ENCODE data around the gene DICER1.
"Not testable (repeated sequence)": the region's sequence is repeated elsewhere in the genome, so short reads cannot be mapped to it uniquely, and the experiment has no call there.

DICER1 gene

DNA sequence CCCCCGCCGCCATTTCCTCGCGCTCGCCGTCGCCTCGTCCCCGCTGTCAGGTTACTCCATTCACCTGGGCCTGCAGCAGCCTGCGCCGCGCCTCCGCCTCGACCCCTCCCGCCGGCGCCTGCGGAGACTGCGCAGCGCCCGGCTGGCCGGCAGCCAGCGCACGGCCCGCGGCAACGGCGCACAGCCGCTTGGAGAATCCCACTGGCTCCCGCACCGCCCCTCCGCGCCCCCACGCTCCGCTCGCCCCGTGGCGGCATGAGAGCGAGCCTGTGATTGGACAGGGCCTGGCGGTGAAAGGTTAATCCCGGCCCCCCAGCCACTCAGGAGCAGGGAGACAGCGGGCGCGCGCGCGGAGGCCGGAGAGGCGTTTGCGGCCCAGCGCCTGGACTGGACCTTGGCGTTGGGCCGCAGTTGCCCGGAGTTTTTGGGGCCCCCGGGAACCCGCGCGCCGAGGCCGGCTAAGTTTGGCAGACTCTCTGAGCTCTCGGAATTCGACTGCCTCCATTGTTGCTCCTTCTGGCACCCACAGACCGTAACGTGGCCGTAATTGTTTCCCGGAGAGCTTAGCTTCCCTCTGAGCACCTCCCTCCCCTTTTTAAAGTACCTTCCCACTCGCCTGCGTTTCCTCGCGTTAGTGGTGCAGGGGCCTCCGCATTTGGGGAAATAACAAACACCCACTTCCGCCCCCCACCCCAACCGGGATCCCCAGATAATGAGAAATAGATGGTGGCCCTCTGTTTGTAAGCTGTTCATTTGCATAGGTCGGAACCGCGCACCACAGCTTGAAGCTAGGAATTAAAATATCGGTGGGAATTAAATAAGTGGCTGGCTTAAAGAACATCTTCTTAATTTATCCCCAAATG, at the start of gene DICER1:
Gene DICER1 (minus strand): TSS at position 203 of the 863 bp plus-strand sequence. CDS start 24,071 bp downstream, outside the sequence.
- TF ChIP-seq, protein P1, sequence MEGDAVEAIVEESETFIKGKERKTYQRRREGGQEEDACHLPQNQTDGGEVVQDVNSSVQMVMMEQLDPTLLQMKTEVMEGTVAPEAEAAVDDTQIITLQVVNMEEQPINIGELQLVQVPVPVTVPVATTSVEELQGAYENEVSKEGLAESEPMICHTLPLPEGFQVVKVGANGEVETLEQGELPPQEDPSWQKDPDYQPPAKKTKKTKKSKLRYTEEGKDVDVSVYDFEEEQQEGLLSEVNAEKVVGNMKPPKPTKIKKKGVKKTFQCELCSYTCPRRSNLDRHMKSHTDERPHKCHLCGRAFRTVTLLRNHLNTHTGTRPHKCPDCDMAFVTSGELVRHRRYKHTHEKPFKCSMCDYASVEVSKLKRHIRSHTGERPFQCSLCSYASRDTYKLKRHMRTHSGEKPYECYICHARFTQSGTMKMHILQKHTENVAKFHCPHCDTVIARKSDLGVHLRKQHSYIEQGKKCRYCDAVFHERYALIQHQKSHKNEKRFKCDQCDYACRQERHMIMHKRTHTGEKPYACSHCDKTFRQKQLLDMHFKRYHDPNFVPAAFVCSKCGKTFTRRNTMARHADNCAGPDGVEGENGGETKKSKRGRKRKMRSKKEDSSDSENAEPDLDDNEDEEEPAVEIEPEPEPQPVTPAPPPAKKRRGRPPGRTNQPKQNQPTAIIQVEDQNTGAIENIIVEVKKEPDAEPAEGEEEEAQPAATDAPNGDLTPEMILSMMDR (IDR thresholded peaks at IDR 0.05; ENCODE audit: borderline replicate concordance, insufficient read depth, low read depth, low read length): no peak
- peak within 1 kb of the TSS; percentile 92 for H3K4me3 ChIP-seq (ENCODE audit: low read depth, low read length)

DNA sequence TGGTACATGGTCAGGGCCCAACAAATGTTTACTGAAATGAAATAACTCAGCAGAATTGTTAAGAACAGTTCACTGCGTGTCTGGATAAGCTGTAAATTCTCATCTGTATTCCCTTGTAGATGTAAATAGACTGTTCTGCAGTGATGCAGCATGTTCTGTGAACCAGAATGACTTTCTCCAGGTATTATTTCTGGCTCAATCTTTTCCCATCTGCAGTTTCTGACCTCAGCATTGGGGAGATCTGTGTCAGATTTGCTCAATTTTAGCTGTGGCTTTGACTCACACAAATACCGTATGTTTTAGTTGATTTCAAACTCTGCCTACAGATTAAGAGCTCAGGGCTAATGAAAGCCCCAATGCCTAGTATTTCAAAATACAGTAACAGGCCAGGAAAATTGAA, 49.2 kb upstream of the DICER1 start:
- H3K4me3 ChIP-seq (ENCODE audit: low read depth, low read length): no peak overlapping the region
- TF ChIP-seq, protein P1 (IDR thresholded peaks at IDR 0.05; ENCODE audit: borderline replicate concordance, insufficient read depth, low read depth, low read length): no peak

DNA sequence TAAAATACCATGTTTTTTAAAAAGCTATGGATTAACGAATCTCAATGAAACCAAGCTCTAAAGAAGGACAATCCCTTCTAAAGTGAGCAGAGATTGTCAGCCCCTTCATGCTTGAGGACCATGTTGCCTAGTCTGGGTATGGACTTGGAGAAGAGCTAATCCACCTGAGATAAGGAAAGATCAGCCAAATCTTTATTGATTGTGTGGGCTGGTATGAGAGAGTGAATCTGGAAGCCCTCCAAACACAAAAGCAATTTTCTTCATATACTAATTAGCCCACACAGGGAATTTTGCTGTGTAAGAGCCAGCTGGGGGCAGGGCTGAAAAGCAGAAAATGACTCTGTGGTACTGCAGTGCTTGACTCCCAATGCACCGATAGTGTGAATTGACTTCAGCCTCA, 47.4 kb upstream of the DICER1 start:
- TF ChIP-seq, protein P1 (IDR thresholded peaks at IDR 0.05; ENCODE audit: borderline replicate concordance, insufficient read depth, low read depth, low read length): no peak
- H3K4me3 ChIP-seq (ENCODE audit: low read depth, low read length): no peak overlapping the region

DNA sequence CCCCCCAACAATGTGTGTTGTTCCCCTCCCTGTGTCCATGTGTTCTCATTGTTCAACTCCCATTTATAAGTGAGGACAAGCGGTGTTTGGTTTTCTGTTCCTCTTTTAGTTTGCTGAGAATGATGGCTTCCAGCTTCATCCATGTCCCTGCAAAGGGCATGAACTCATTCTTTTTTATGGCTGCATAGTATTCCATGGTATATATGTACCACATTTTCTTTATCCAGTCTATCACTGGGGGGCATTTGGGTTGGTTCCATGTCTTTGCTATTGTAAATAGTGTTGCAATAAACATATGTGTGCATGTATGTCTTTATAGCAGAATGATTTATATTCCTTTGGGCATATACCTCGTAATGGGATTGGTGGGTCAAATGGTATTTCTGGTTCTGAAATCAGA, 44.4 kb upstream of the DICER1 start:
- not testable (repeated sequence) for H3K4me3 ChIP-seq (ENCODE audit: low read depth, low read length)

- TF ChIP-seq, protein P1 (IDR thresholded peaks at IDR 0.05; ENCODE audit: borderline replicate concordance, insufficient read depth, low read depth, low read length): no peak
- H3K4me3 ChIP-seq (ENCODE audit: low read depth, low read length): no peak overlapping the region
These were observed 43.1 kb upstream of the DICER1 start for GRCh38 chr14:95200404-95200803.

DNA sequence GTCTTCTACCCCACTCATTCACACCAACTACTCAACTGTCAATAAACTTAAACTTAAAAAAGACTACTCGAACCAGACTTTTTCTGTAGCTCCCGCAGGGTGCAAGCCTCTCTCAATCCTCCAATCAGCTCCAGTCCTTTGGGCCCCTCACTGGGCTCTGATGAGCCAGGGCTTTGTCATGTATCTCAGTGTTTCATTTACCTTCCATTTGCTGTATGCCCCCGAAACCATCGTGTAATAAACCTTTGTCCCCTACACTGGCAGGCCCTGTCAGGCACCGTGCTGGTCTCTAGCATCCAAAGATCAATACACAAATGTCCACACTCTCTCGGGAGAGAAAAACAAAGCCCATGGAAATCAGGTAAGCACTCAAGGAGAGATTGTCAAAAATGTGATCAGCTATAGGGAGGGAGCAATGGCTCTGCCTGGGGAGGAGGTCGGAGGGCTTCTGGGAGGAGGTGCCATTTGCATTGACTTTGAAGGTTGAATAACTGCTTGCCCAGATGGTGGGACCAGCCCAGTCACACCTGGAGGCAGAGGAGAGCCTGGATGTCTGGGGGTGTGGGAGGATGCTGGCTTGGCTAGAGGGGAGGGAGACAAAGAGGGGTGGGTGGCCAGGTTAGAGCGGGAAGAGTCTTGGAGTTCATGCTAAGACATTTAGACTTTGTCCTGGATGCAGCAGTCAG, 42.1 kb upstream of the DICER1 start:
- TF ChIP-seq, protein P1 (IDR thresholded peaks at IDR 0.05; ENCODE audit: borderline replicate concordance, insufficient read depth, low read depth, low read length): no peak

GRCh38 chr14:95198320-95198719, 41.0 kb upstream of the DICER1 start:
- no peak overlapping the region for H3K4me3 ChIP-seq (ENCODE audit: low read depth, low read length)
- TF ChIP-seq, protein P1 (IDR thresholded peaks at IDR 0.05; ENCODE audit: borderline replicate concordance, insufficient read depth, low read depth, low read length): no peak

More for the DNA sequence above, 42.1 kb upstream of the DICER1 start:
- H3K4me3 ChIP-seq (ENCODE audit: low read depth, low read length): no peak overlapping the region
